ENCODE results near the gene SGIP1. TPM values are rescaled to one million over a fixed set of nuclear protein-coding genes. Genes with fewer than 3 reads are reported as not detected.

The SGIP1 gene
- total RNA-seq, 1 experiment from 2014 or later, result not detected

GRCh38 chr1:66770240-66770639 is 236.3 kb downstream of the SGIP1 start:
- H3K4me3 Mint-ChIP-seq (ENCODE audit: low read depth, unreplicated experiment), result no peak overlapping the region
- TF ChIP-seq CTCF (IDR thresholded peaks at IDR 0.05; ENCODE audit: unreplicated experiment), result no peak
- H3K27me3 Mint-ChIP-seq (ENCODE audit: unreplicated experiment), result peaks cover 3% of the 10 kb centered on the region
- no peaks in the 10 kb centered on the region for H3K9me3 Mint-ChIP-seq (ENCODE audit: low read depth, unreplicated experiment)
- H3K36me3 Mint-ChIP-seq (ENCODE audit: insufficient read depth, unreplicated experiment), result no peaks in the 10 kb centered on the region
- no peaks in the 10 kb centered on the region for H3K4me1 Mint-ChIP-seq (ENCODE audit: low read depth, unreplicated experiment)
- DNase-seq, result no peak
- CTCF ChIA-PET, result no interaction called here
- no peak overlapping the region for H3K27ac Mint-ChIP-seq (ENCODE audit: unreplicated experiment)
- intact Hi-C loops (cut with micrococcal nuclease; ENCODE audit: unreplicated experiment), result no loop called here
- BruUV-seq (replicated peaks), result no TSS peak

DNA sequence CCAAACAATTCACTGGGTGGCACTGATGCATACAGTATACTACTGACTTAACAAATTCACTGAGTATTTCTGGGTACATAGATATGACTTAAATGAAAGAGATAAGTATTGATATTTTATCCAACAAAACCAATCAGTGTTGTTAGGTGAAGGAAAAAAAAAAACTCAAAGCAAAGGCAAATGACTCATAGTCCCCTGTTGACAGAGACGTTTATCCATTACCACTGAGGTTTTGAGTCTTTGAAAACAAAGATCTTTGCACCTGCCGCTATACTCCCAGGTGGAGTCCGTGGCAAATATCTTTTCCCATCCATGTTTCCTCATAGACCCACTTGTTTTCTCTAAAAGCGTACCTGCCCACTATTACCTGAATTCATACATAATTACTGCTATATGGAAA is 236.7 kb downstream of the SGIP1 start:
- BruUV-seq (replicated peaks), result no TSS peak
- no peak overlapping the region for H3K27ac Mint-ChIP-seq (ENCODE audit: unreplicated experiment)
- H3K4me1 Mint-ChIP-seq (ENCODE audit: low read depth, unreplicated experiment), result no peaks in the 10 kb centered on the region
- H3K4me3 Mint-ChIP-seq (ENCODE audit: low read depth, unreplicated experiment), result no peak overlapping the region
- CTCF ChIA-PET, result no interaction called here
- H3K36me3 Mint-ChIP-seq (ENCODE audit: insufficient read depth, unreplicated experiment), result no peaks in the 10 kb centered on the region
- intact Hi-C loops (cut with micrococcal nuclease; ENCODE audit: unreplicated experiment), result no loop called here
- DNase-seq, result no peak
- no peaks in the 10 kb centered on the region for H3K9me3 Mint-ChIP-seq (ENCODE audit: low read depth, unreplicated experiment)
- H3K27me3 Mint-ChIP-seq (ENCODE audit: unreplicated experiment), result peaks cover 8% of the 10 kb centered on the region
- TF ChIP-seq CTCF (IDR thresholded peaks at IDR 0.05; ENCODE audit: unreplicated experiment), result no peak

DNA sequence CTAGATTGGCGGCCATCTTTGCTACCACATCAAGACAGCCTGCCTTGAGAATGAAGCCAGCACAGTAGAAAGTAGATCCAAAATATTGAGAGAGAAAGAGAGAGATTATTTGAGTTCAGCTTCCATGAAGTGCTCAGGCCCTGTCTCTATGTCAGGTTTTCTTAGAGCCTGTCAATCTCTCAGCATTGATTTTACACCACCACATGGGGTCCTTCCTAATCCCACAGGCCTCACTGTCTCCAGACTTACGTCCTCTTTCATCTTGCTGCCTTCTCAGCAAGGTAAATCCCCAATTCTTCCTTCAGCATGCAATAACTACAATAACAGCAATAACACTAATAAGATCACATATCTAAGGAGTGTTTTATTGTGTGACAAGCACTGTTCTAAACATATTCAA is 239.3 kb downstream of the SGIP1 start:
- no peak for TF ChIP-seq CTCF (IDR thresholded peaks at IDR 0.05; ENCODE audit: unreplicated experiment)
- no peaks in the 10 kb centered on the region for H3K36me3 Mint-ChIP-seq (ENCODE audit: insufficient read depth, unreplicated experiment)
- intact Hi-C loops (cut with micrococcal nuclease; ENCODE audit: unreplicated experiment), result no loop called here
- no peaks in the 10 kb centered on the region for H3K9me3 Mint-ChIP-seq (ENCODE audit: low read depth, unreplicated experiment)
- H3K27me3 Mint-ChIP-seq (ENCODE audit: unreplicated experiment), result peaks cover 14% of the 10 kb centered on the region
- CTCF ChIA-PET, result no interaction called here
- BruUV-seq (replicated peaks), result no TSS peak
- H3K4me1 Mint-ChIP-seq (ENCODE audit: low read depth, unreplicated experiment), result no peaks in the 10 kb centered on the region
- no peak for DNase-seq
- H3K4me3 Mint-ChIP-seq (ENCODE audit: low read depth, unreplicated experiment), result no peak overlapping the region
- no peak overlapping the region for H3K27ac Mint-ChIP-seq (ENCODE audit: unreplicated experiment)

DNA sequence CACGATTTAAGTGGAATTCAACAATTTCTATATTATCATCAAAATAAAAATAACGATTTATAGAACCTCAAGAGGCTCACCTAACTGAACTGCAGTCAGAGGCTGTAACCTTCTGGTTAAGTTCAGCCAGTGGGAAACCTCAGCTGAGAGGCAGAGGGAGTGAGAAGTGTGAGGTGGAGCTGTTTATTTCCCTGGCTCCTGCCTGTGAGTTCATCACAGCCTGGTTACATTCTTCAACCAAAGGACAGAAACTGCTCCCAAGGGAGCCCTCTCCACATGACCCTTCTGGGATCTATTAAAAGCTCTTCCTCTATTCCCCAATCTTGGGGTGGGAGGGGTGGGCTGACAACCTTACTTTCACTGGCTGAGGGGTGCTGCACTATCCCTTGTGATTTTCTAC is 240.5 kb downstream of the SGIP1 start:
- peaks cover 14% of the 10 kb centered on the region for H3K27me3 Mint-ChIP-seq (ENCODE audit: unreplicated experiment)
- intact Hi-C loops (cut with micrococcal nuclease; ENCODE audit: unreplicated experiment), result no loop called here
- DNase-seq, result no peak
- no peaks in the 10 kb centered on the region for H3K4me1 Mint-ChIP-seq (ENCODE audit: low read depth, unreplicated experiment)
- H3K36me3 Mint-ChIP-seq (ENCODE audit: insufficient read depth, unreplicated experiment), result no peaks in the 10 kb centered on the region
- CTCF ChIA-PET, result interaction anchor here (0.6 kb wide), 2 partner anchors 76 to 1465 kb away, joined by 4 to 9 read pairs; partner anchors contain the start of gene DNAJC6
- no peak overlapping the region for H3K4me3 Mint-ChIP-seq (ENCODE audit: low read depth, unreplicated experiment)
- H3K9me3 Mint-ChIP-seq (ENCODE audit: low read depth, unreplicated experiment), result no peaks in the 10 kb centered on the region
- no TSS peak for BruUV-seq (replicated peaks)
- no peak for TF ChIP-seq CTCF (IDR thresholded peaks at IDR 0.05; ENCODE audit: unreplicated experiment)
- H3K27ac Mint-ChIP-seq (ENCODE audit: unreplicated experiment), result no peak overlapping the region
